ENCODE data around the gene GLB1L2. TPM values are rescaled to one million over a fixed set of nuclear protein-coding genes. Genes with fewer than 3 reads are reported as not detected.
"Not testable (repeated sequence)": the region's sequence is repeated elsewhere in the genome, so short reads cannot be mapped to it uniquely, and the experiment has no call there.

Gene GLB1L2
- total RNA-seq, 1 donor from 2014 or later = 0.57 TPM

DNA sequence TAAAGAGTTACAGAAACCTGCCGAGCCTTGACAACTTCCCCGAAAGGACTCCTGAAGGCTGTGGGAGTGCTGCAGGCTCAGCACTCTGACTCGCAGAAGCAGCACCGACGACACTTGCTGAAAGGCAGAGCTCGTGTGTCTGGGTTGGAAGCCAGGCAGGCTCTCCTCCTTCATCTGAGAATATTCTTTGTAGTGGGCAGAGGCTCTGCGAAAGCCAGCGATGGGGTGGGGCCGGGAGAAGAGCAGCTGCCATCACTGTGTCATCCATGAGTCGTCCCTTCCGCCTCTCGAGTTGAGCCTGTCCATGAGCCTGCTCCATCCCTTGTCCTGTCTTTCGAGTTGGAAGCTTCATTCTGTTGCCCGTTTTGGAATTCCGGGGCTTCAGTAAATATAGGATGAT lies 11.9 kb downstream of the GLB1L2 start:
- intact Hi-C loops (cut with DNase I) = no loop called here
- no peak for DNase-seq (ENCODE audit: low spot score)

DNA sequence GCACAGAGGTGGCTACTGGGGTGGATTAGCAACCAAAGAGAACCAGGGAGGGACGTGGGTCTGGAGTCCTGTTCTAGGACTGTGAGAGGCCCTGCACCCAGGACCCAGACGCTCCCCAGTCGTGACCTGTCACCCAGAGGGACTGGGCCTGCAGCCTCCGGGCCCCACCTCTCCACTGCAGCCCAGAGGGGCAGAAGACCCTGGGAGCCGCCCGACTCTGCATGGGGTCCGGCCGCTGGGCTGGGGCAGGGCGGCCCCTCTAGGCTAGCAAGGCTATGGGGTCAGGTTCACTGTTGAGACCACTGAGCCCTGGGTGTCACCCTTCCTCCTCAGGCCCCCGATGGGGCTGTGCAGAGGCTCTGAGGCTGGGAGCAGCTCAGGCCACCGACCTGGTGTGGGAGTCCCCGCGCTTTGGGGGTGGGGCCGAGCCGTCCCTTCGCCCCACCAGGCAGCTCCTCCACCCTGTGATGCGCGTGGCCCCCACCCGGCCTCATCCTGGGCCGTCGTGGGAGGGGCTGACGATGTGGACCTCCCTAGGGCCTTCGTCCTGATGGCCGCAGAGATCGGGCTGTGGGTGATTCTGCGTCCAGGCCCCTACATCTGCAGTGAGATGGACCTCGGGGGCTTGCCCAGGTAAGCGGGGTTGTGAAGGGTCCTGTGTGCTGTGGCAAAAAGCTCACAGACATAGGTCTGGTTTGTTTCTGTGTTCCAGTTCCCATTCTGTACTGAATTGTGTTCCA lies 12.9 kb downstream of the GLB1L2 start:
- intact Hi-C loops (cut with DNase I) = not testable (repeated sequence)

DNA sequence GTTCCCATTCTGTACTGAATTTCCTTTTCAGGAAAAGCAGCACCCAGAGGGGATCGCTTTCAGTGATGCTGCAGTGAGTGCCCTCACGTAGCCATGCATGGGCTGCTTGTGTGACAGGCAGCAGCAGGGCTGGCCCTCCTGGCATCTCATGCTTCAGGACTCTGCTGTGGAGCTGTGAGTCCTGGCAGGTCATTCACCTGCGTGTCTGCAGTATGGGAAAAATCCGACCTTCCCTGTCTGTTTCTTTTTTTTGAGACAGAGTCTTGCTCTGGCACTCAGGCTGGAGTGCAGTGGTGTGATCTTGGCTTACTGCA lies 13.4 kb downstream of the GLB1L2 start:
- no peak for DNase-seq (ENCODE audit: low spot score)
- intact Hi-C loops (cut with DNase I) = no loop called here

More for the DNA sequence above, 12.9 kb downstream of the GLB1L2 start:
- DNase-seq (ENCODE audit: low spot score) = not testable (repeated sequence)

DNA sequence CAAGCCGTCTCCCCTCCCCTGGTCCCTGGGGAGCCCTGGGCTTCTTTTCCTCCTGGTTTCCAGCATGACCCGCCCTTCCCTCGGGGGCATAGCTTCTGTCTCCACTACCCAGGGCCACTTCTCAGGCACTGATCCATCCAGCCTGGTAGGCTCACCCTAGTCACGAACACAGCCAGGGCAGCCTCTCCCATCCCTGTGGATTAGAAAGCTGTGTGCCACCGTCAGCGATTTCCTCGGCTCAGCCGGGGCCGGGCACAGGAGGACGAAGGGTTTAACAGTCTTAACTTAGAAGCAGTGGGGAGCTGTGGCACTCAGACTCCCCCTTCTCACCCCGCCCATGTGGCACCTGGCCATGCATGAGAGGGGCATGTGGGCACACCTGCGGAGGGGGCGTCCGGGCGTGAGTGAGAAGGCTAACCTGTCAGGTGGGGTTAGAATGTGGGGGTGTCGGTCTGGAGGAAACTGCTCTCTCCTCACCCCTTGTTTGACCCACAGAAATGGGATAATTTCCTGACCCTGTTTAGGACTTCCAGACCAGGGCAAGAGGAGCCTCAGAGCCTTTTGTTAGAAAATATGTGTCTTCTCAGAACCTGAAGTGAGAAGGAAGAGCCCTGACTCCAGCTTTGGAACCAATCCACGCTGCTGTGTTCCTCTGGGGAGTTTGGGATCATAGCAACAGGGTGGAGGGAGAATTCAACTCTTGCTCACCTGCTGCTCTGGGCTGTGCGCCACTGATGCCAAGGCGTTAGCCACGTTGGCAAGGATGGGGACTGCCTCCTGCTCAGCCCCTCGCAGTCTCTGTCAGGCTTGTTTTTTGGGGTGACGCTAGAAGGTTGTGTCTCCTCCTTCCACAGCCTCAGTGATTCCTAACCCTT lies 14.6 kb downstream of the GLB1L2 start:
- intact Hi-C loops (cut with DNase I) = no loop called here
- no peak for DNase-seq (ENCODE audit: low spot score)

DNA sequence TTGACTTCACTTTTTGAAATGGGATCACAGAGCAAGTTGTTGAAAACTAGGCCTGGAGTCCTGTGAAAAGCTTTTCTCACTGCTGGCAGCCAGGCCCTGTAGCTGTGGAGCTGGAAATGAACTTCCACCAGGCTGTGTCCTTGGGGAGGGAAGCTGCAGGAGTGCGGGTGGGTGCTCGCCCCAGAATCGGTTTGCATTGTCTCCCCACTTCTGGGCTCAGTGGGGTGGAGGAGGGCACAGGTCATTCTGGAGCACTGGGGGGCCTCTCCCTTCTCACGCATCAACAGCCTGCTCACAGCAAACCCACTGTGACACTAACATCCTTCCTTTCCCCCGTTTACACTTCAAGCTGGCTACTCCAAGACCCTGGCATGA lies 15.2 kb downstream of the GLB1L2 start:
- intact Hi-C loops (cut with DNase I) = no loop called here
- DNase-seq (ENCODE audit: low spot score) = no peak

DNA sequence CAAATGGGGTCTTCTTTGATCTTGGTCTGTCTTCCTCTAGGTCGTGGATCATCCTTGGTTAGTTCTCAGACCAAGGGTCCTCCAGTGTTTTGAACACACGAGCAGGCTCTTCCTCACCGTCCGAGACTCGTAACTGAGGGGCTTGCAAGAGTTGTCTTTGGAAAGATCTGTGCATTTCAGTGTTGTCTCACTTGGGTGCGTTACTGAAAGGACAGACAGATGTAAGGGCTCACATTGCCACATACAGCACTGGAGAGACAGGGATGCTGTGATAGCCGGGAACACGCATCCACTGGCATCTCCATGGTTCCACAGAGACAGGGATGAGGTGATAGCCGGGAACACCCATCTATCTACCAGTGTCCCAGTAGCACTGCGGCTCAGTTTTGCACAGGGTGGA lies 15.7 kb downstream of the GLB1L2 start:
- intact Hi-C loops (cut with DNase I) = no loop called here
- DNase-seq (ENCODE audit: low spot score) = peak; percentile 41

DNA sequence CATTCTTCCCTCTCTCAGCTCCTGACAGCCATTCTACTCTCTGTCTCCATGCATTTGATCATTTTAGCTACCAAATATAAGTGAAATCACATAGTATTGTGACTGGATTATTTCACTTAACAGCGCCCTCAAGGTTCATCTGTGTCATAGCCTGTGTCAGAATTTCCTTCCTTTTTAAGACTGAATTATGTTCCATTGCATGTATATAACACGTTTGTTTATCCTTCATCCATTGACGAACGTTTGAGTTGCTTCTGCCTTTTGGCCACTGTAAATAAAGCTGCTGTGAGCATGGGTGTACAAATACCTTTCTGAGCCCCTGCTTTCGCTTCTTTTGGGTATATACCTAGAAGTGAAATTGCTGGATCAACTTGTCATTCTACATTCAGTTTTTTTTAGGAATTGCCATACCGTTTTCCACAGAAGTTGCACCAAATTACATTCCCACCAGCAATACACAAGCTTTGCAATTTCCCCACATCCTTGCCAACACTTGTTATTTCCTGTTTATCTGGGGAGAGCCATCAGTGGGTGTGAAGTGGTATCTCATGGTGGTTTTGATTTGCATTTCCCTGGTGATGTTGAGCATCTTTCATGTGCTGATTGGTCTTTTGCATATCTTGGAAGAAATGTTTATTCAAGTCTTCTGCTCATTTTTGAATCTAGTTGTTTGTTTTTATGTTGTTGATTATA lies 17.5 kb downstream of the GLB1L2 start:
- DNase-seq (ENCODE audit: low spot score) = no peak
- intact Hi-C loops (cut with DNase I) = no loop called here

DNA sequence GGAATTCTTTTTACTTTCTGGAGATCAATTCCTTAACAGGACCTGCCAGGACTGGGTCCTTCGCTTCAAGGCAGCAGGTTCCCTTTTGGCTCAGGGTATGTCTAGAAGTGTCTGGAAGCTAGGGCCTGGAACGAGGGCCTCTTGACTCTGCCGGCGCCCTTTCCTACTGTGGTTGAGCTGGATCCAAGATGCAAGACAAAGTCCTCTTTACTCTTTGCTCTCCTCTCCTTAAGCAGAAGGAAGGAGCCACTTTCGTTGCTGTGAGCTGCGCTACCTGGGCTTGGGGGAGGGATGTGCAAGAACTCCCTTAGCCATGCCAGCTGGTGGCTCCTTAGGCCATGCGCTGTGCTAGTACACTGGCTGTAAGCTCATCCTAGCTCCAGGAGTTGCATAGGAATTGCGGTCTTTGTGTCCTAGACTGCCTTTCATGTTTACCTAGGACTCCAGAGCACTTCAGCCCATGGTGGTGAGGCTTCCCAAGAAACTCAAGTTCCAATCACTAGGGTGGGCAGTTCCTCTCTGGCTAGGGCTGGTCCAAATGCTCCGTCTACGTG lies 18.1 kb downstream of the GLB1L2 start:
- peak; percentile 47 for DNase-seq (ENCODE audit: low spot score)
- intact Hi-C loops (cut with DNase I) = no loop called here

DNA sequence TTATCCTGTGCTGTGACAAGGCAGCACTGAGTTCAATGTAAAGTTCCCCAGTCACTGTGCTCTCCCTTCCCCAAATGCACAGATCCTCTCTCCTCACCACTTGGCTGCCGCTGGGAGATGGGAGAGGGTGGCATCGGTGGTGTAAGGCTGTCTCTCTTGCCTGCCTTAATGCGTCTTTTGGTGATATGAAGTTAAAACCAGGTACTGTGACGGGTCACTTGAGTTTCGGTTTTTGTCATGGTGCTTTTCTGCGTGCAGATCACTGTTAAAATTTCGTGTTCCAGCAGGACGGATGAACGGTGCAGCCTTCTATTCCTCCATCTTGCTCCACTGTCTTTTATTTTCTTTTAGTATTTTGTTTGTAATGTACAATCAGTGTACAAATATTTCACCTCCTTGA lies 18.6 kb downstream of the GLB1L2 start:
- intact Hi-C loops (cut with DNase I) = no loop called here
- peak; percentile 47 for DNase-seq (ENCODE audit: low spot score)

DNA sequence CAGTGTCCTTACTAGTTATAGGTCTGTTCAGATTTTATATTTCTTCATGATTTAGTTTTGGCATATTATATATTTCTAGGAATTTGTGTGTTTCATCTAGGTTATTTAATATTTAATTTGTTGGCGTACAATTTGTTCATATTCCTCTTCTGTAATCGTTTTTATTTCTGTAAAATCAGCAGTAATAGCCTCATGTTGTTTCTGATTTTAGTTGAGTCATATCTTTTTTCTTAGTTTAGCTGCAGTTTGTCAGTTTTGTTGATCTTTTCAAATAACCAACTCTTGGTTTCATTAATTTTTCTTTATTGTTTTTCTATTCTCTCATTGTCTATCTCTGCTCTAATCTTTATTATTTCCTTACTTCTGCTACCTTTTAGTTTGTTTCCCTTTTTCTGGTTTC lies 20.3 kb downstream of the GLB1L2 start:
- intact Hi-C loops (cut with DNase I) = no loop called here
- DNase-seq (ENCODE audit: low spot score) = no peak

DNA sequence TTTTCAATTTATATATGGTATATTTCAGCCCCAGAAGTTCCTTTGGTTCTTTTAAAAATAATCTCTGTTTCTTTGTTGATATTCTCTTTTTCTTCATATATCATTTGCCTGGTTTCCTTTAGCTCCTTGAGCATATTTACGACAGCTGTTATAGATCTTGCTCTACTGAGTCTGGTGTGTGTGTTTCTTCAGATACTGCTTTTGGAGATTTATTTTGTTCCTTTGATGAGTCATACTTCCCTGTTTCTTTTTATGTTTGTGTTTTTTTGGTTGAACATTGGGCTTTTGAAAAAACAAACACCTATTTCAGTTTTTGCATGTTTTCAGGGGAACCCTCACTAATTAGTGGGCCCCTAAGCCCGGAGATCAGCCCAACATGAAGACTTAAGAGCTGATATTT lies 23.3 kb downstream of the GLB1L2 start:
- intact Hi-C loops (cut with DNase I) = no loop called here
- no peak for DNase-seq (ENCODE audit: low spot score)

DNA sequence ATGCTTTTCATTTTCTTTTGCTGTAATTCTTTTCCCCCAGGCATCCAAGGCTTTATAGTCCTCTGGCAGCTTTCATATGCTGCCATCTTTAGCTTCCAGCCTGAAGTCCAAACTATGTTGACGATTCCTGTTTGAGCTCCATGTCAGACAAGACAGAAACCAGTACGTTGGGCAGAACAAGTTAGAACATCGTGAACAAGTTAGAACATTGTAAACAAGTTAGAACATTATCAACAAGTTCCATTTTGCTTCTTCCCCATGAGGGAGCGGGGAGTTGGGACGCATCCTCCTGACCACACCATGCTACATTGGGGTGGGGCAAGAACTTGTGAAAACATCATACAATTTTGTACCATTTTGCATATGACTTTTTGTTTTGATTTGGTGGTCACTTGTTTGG lies 23.9 kb downstream of the GLB1L2 start:
- DNase-seq (ENCODE audit: low spot score) = peak; percentile 4
- intact Hi-C loops (cut with DNase I) = no loop called here

DNA sequence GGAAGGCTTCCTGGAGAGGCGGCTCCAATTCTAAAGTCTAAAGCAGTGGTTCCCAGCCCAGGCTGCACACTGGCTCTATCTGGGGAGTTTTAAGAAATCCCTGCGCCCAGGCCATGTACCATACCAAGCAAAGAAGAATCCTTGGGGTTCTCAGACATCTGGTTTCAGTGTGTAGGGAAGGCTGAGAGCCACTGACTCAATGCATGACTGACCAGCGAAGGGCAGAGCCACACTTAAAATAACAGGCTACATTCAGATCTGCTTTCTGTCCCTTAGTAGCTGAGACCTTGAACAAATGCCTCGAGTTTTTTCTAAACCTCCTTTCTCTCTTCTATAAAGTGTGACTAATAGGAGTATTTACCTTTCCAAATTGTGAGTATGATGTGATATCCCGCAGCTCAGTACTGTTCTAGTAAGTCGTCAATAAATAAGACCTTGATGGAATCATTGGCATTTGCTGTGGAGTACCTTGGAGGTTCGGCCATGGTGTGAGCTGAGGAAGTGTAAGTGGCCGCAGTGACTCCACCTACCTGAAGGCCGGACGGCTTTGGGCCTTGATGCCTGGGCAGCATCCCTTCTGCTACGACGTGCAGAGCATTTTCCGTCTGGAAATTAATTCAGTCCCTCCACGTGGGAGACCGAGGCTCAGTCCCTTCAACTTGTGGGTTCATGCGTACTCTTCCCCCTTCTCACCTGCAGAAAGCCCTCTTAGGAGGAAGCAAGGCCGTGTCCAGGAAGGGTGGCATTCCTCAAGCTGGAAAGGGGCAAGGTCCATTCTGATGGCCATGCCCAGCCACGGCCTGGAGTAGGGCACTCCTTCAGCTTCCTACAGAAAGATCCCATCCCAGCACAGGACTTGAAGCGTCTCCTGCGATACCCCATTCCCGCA lies 25.1 kb downstream of the GLB1L2 start:
- intact Hi-C loops (cut with DNase I) = no loop called here

DNA sequence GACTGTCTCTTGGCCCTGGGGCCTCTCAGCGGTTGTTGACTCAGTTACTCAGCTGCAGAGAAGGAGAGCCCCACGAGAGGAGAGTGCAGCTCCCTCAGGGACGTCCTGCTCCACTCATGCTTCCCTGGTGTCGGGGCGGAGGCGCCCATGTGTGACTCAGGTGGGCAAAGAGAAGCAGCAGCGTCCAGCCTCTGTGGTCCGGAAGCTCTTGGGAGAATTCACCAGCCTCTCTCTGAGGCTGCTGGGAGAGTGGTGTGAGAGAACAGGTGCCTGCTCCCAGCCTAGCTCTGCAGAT lies 25.7 kb downstream of the GLB1L2 start:
- DNase-seq (ENCODE audit: low spot score) = peak; percentile 53
- intact Hi-C loops (cut with DNase I) = no loop called here

More for the DNA sequence above, 25.1 kb downstream of the GLB1L2 start:
- DNase-seq (ENCODE audit: low spot score) = peak; percentile 19

DNA sequence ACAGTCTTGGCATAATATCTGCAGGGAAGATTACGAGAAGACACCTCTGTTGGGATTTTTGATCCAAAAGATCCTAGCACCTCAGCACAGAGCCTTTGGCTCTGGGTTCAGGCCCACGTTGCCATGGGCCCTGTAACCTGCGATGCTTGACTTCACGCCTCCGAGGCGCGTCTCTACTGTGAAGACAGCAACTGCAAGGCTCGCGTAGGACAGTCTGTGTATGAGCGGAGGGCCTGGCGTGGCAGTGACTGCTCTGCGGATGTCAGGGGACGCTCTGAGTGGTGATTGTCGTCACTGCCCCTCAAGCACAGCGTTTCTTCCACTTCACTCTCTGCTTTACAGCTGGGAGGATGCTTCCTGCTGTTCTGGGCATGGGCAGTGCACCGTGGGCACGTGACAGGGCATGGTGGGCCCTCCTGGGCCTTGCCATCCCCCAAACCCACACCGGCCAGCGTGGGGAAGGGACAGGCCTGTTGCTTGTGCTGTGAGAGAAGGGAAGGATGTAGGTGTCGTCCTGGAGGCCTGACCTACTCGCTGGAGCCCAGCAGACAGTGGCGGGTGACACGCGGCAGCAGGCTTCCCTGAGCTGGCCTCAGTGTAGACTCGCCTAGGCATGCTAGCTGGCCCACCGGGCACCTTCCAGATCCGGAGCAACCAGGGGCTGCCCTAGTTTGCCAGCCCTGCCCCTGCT lies 26.5 kb downstream of the GLB1L2 start:
- peak; percentile 56 for DNase-seq (ENCODE audit: low spot score)
- intact Hi-C loops (cut with DNase I) = no loop called here

DNA sequence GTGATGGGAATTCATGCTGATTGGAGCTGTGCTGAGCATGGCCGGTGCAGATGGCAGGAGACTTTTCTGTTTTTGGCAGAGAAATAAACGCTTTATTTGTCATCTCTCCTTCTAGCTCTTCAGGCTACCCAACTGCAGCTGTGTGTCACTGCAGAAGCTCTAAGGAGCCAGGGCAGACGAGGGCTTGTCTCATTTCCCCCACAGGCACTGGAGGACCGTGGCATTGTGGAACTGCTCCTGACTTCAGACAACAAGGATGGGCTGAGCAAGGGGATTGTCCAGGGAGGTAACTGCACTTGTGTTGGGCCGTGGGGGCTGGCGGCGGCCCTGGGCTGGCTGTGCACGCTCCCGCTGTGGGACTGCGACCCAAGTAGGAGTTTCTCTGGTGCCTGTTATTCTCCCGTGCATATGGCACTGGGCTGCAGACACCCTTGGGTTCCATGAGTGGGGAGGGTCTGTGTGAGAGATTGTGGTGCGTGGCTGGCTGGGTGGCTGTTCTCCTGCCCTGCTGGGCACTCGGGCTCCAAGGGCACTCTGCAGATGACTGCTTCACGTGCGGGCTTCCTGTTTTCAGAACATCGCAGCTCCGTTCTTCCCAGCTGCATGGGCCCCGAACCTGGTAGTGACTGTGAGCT lies 27.2 kb downstream of the GLB1L2 start:
- intact Hi-C loops (cut with DNase I) = no loop called here
- DNase-seq (ENCODE audit: low spot score) = peak; percentile 72

DNA sequence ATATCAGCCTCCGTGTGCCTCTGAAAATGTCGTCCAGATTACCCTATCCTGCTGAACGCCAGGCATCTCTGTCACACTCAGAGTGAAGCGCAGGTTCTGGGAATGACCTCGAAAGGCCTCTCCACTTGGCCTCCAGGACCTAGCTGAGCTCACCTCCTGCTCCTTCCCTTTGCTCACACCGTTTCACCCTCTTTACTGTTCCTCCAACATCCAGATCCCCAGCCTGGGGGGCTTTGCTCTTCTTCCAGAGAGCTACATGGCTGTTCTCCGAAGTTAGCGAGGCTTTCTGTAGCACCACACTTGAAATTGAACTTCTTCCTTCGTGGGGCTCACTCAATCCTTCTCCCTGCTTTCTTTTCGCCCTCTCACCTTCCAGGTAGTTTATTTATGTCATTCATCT lies 27.9 kb downstream of the GLB1L2 start:
- peak; percentile 54 for DNase-seq (ENCODE audit: low spot score)
- intact Hi-C loops (cut with DNase I) = no loop called here

DNA sequence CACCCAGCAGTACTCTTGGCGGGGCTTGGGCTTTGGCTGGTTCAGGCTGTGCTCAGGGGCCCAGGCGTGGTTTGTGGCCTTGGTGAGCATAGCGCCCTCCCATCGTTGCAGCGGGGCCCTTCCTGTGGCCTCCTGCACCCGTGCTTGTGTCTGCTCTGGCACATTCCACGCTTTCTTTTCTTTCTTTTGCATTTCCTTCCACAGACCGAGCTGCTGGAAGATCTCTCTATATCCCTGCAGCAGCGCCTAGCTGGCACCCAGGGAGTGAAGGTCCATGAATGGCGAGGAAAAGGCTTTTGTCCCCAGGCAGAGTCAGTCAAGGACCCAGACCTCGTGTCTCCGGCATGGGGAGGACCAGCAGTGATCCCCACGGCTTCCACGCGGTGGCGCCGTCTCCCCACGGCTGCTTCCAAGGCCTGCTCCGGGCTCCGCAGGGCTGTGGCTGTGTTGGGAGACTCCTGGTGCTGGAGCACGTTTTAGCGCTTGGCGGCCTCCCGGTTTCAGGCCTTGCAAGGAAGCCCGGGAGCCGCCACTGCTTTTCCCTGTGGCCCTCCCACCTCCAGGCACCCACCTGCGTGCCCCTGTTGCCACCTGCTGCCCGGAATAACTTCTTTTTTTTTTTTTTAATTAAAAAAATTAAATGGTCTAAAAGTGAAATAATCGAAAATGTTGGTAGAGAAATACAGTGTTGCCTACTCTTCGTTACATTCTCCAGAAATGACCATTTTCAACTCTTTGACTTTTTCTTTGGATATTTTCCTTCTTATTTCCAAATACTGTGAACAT lies 28.5 kb downstream of the GLB1L2 start:
- intact Hi-C loops (cut with DNase I) = no loop called here
- DNase-seq (ENCODE audit: low spot score) = peak; percentile 76
